ENCODE measurements around the gene GLG1.
A peak's percentile ranks its signal among the peaks of the same experiment; 100 is the strongest.

GLG1 gene

GRCh38 chr16:74611721-74612120, 4.8 kb upstream of the GLG1 start:
- peak; percentile 59 for DNase-seq (ENCODE audit: low read depth, low spot score)
- H3K4me3 ChIP-seq (ENCODE audit: low read depth, low read length): no peak overlapping the region
- no peak for TF ChIP-seq CTCF (IDR thresholded peaks at IDR 0.05; ENCODE audit: low read depth, low read length)
- in situ Hi-C loops (cut with HindIII; ENCODE audit: low sequenced_read_pairs): no loop called here

- no peak for TF ChIP-seq CTCF (IDR thresholded peaks at IDR 0.05; ENCODE audit: low read depth, low read length)
- no peak overlapping the region for H3K4me3 ChIP-seq (ENCODE audit: low read depth, low read length)
- in situ Hi-C loops (cut with HindIII; ENCODE audit: low sequenced_read_pairs): no loop called here
- DNase-seq (ENCODE audit: low read depth, low spot score): no peak
These were observed 2.0 kb upstream of the GLG1 start for GRCh38 chr16:74608944-74609343.

GRCh38 chr16:74608381-74608780, 1.5 kb upstream of the GLG1 start:
- TF ChIP-seq CTCF (IDR thresholded peaks at IDR 0.05; ENCODE audit: low read depth, low read length): no peak
- in situ Hi-C loops (cut with HindIII; ENCODE audit: low sequenced_read_pairs): no loop called here
- DNase-seq (ENCODE audit: low read depth, low spot score): no peak

GRCh38 chr16:74607962-74608356, 1.0 kb upstream of the GLG1 start:
- no peak overlapping the region for H3K4me3 ChIP-seq (ENCODE audit: low read depth, low read length)
- DNase-seq (ENCODE audit: low read depth, low spot score): peak; percentile 31
- in situ Hi-C loops (cut with HindIII; ENCODE audit: low sequenced_read_pairs): no loop called here

More at GRCh38 chr16:74608381-74608780, 1.5 kb upstream of the GLG1 start:
- H3K4me3 ChIP-seq (ENCODE audit: low read depth, low read length): no peak overlapping the region

GRCh38 chr16:74607310-74607961, 522 bp upstream of the GLG1 start:
- no peak for DNase-seq (ENCODE audit: low read depth, low spot score)
- in situ Hi-C loops (cut with HindIII; ENCODE audit: low sequenced_read_pairs): no loop called here
- H3K4me3 ChIP-seq (ENCODE audit: low read depth, low read length): peak overlapping the region; percentile 93
- TF ChIP-seq CTCF (IDR thresholded peaks at IDR 0.05; ENCODE audit: low read depth, low read length): no peak

More at GRCh38 chr16:74607962-74608356, 1.0 kb upstream of the GLG1 start:
- TF ChIP-seq CTCF (IDR thresholded peaks at IDR 0.05; ENCODE audit: low read depth, low read length): no peak

- TF ChIP-seq CTCF (IDR thresholded peaks at IDR 0.05; ENCODE audit: low read depth, low read length): no peak
These were observed 981 bp downstream of the GLG1 start for GRCh38 chr16:74605746-74606520.

More at GRCh38 chr16:74605746-74606520, 981 bp downstream of the GLG1 start:
- in situ Hi-C loops (cut with HindIII; ENCODE audit: low sequenced_read_pairs): no loop called here
- DNase-seq (ENCODE audit: low read depth, low spot score): no peak
- H3K4me3 ChIP-seq (ENCODE audit: low read depth, low read length): peak overlapping the region; percentile 93

Measured in astrocyte of the spinal cord (primary cell).